NCI-H1105 (cell line): ENCODE measurements around the gene FAM111A.

Experiments used
- DNase-seq: peaks from one replicate; lab custom pipeline; 2025; lab: John Stamatoyannopoulos, UW

FAM111A gene

GRCh38 chr11:59200423-59200746 is 57.7 kb downstream of the FAM111A start:
- no peak for DNase-seq

DNA sequence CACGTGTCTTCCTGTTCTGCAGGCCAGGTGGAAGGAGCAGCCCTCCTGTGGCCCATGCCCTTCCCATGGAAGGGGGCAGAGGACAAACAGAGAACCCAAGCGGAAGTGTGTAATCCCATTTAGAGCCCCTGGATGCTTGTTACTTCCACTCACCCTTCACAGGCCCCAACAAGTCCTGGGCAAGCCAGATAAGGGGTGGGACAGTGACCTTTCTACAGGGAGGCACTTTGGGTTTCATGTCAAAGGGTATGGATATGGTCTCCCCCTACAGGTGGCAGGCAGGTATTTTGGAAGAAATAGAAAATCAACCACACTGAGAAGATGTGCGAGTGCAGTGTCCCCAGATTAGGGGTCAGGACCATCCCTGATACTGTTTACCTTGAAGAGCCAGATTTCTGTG is 58.7 kb downstream of the FAM111A start:
- no peak for DNase-seq
